H1 (cell line): ENCODE data around the gene P2RY8.

Experiments
- BACH1 ChIP-seq: IDR thresholded peaks from 2 replicates; pipeline ENCODE4 v1.6.1; 2012; ENCODE audit warnings: low read length, improper control_type of control experiment
- YY1 ChIP-seq: IDR thresholded peaks from 2 replicates; pipeline ENCODE4 v1.6.1; 2011; ENCODE audit warnings: low read depth, mild to moderate bottlenecking, low read length
- TF ChIP-seq, protein P1 (sequence below), 3 experiments: IDR thresholded peaks; 1 replicate in 2 of 3; 2 replicates in 1 of 3; pipeline versions ENCODE4 v1.5.1 to v1.6.1; 2011; ENCODE audit warnings: low read length in 3 of 3, mild to moderate bottlenecking in 3 of 3, inconsistent platforms in 2 of 3, low read depth in 1 of 3, moderate library complexity in 1 of 3; ENCODE audit not compliant: insufficient read depth in 1 of 3; ENCODE audit errors: control extremely low read depth in 1 of 3

DNA sequence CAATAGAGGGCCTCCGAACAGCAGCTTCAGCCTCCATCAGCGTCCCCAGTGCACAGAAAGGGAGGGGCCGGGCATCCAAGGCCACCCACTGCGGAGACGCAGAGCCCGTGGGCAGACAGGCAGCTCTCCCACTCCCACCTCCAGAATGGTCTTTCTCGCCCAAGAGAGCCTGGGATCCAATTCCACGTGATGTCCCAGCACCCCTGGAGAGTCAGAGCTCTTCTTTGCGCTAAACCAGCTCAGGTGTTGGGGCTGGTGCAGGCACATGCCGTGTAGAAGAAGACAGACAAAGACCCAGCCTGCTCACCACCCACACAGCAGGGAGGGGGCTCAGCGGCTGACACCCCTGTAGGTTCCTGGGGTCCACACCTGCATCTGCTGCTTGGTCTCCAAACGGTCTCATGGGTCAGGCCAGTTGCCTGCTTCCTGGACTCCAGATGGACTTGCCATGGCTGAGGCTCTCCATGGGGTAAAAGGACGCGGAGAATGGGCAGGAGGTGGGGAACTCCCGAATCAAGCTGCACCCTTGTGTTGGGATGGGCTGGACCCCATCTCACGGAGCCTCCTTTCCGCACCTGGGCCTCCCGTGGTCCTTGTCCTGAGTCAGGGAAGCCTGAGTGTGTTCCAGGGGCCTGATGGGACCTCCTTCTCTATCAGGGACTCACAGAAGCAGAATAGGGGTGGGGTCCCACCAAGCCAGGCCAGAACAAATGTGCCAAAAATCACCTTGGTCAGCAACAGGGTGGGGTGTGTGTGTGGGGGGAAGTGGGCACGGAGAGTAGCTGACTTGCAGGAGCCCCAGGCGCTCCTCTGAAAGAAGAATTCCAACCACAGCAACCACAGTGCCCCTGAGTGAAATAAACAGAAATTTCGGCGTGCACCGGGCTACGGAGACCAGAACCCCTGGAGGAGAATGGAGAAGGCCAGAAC lies 72.7 kb downstream of the P2RY8 start:
- TF ChIP-seq, protein P1, sequence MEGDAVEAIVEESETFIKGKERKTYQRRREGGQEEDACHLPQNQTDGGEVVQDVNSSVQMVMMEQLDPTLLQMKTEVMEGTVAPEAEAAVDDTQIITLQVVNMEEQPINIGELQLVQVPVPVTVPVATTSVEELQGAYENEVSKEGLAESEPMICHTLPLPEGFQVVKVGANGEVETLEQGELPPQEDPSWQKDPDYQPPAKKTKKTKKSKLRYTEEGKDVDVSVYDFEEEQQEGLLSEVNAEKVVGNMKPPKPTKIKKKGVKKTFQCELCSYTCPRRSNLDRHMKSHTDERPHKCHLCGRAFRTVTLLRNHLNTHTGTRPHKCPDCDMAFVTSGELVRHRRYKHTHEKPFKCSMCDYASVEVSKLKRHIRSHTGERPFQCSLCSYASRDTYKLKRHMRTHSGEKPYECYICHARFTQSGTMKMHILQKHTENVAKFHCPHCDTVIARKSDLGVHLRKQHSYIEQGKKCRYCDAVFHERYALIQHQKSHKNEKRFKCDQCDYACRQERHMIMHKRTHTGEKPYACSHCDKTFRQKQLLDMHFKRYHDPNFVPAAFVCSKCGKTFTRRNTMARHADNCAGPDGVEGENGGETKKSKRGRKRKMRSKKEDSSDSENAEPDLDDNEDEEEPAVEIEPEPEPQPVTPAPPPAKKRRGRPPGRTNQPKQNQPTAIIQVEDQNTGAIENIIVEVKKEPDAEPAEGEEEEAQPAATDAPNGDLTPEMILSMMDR (IDR thresholded peaks at IDR 0.05; ENCODE audit: control extremely low read depth in 1 of 3, insufficient read depth in 1 of 3, low read depth in 1 of 3, low read length in 3 of 3) = no peak
- no peak for TF ChIP-seq BACH1
- no peak for TF ChIP-seq YY1
